ENCODE data around the gene CASP9. TPM values are rescaled to one million over a fixed set of nuclear protein-coding genes. Genes with fewer than 3 reads are reported as not detected.
"Not testable (repeated sequence)": the region's sequence is repeated elsewhere in the genome, so short reads cannot be mapped to it uniquely, and the experiment has no call there.

CASP9 gene
- total and polyA plus RNA-seq, 2 donors (not counting 1 experiment from before 2014, with no cell fraction given): 5.6 to 6.4 TPM

DNA sequence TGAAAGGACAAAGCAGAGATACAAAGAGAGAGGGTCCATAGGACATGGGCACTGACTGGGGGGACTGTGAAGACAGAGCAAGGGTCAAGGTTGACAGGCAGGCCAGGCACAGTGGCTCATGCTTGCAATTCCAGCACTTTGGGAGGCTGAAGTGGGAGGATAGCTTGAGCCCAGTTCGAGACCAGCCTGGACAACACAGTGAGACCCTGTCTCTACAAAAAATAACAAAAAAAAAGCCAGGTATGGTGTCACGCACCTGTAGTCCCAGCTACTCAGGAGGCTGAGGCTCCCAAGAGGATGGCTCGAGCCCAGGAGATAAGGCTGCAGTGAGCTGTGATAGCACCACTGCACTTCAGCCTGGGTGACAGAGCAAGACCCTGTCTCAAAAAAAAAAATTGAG is 4.4 kb downstream of the CASP9 start:
- no peaks in the 10 kb centered on the region for H3K79me2 ChIP-seq (ENCODE audit: control insufficient read depth, insufficient read depth, low read length)
- H3K4me2 ChIP-seq (ENCODE audit: extremely low read depth, insufficient read depth, low read length): no peak overlapping the region
- no peaks in the 10 kb centered on the region for H3K9me3 ChIP-seq (ENCODE audit: control insufficient read depth, insufficient read depth, low read depth, low read length)
- H3K9ac ChIP-seq (ENCODE audit: insufficient read depth, low read length): no peak overlapping the region
- DNase-seq (ENCODE audit: low read depth in 2 of 2): no peak
- H3K27ac ChIP-seq (ENCODE audit: insufficient read depth, low read length): no peak overlapping the region
- TF ChIP-seq, protein P1, sequence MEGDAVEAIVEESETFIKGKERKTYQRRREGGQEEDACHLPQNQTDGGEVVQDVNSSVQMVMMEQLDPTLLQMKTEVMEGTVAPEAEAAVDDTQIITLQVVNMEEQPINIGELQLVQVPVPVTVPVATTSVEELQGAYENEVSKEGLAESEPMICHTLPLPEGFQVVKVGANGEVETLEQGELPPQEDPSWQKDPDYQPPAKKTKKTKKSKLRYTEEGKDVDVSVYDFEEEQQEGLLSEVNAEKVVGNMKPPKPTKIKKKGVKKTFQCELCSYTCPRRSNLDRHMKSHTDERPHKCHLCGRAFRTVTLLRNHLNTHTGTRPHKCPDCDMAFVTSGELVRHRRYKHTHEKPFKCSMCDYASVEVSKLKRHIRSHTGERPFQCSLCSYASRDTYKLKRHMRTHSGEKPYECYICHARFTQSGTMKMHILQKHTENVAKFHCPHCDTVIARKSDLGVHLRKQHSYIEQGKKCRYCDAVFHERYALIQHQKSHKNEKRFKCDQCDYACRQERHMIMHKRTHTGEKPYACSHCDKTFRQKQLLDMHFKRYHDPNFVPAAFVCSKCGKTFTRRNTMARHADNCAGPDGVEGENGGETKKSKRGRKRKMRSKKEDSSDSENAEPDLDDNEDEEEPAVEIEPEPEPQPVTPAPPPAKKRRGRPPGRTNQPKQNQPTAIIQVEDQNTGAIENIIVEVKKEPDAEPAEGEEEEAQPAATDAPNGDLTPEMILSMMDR (conservative IDR thresholded peaks at IDR 0.05 in 1 of 2, IDR thresholded peaks at IDR 0.05 in 1 of 2; ENCODE audit: low read depth in 1 of 2, low read length in 2 of 2): no peak
- TF ChIP-seq EZH2 (IDR thresholded peaks at IDR 0.05; ENCODE audit: low read length, missing control alignments): no peak
- H4K20me1 ChIP-seq (ENCODE audit: control insufficient read depth, extremely low read depth, insufficient read depth, low read length): no peaks in the 10 kb centered on the region
- H3K36me3 ChIP-seq (ENCODE audit: control insufficient read depth, insufficient read depth, low read length): no peaks in the 10 kb centered on the region
- no peaks in the 10 kb centered on the region for H3K27me3 ChIP-seq (ENCODE audit: control insufficient read depth, insufficient read depth, low read length)
- no peak overlapping the region for H3K4me3 ChIP-seq (replicated peaks in 1 of 4; ENCODE audit: control extremely low read depth in 1 of 4, insufficient read depth in 1 of 4, low read depth in 3 of 4, low read length in 4 of 4)
- H3K4me1 ChIP-seq (ENCODE audit: control insufficient read depth, extremely low read depth, insufficient read depth, low read length): peaks cover 5% of the 10 kb centered on the region
- H2AFZ ChIP-seq (ENCODE audit: low read length): no peak overlapping the region

DNA sequence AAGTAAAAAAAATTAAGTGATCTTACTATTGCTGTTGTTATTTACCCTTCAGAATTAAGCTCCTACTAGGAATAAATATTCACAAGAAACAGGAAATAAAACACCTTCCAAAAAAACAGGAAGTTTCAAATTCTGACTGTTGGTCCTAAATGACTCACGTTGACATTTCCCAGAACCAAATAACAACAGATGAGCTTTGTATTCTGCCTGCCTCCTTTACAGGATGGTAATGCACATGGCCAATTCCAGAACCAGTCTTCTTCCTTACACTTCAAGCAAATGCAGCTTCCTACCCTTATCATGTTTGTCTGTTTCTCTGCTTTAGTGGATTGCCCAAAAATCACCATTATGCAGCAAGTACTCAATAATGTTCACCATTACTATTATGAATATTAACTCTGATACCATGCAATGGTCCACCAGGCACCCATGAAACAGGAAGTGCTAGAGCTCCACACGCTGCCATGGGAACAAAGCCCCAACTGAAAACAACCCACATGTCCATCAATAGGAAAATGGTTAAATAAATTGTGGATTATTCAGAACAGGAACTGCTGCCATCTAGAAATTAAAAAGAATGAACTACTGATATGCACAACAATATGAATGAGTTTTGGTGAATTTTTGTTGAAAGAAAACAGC is 8.9 kb downstream of the CASP9 start:
- Histone ChIP-seq H3K27ac (ENCODE audit: insufficient read depth, low read length) (no peak overlapping the region), H3K9me3 (ENCODE audit: control insufficient read depth, insufficient read depth, low read depth, low read length) (no peaks in the 10 kb centered on the region), H3K27me3 (ENCODE audit: control insufficient read depth, insufficient read depth, low read length) (no peaks in the 10 kb centered on the region), H3K4me3 (replicated peaks in 1 of 4; ENCODE audit: control extremely low read depth in 1 of 4, insufficient read depth in 1 of 4, low read depth in 3 of 4, low read length in 4 of 4) (no peak overlapping the region), H3K9ac (ENCODE audit: insufficient read depth, low read length) (no peak overlapping the region), H2AFZ (ENCODE audit: low read length) (no peak overlapping the region), H3K36me3 (ENCODE audit: control insufficient read depth, insufficient read depth, low read length) (no peaks in the 10 kb centered on the region), H3K4me2 (ENCODE audit: extremely low read depth, insufficient read depth, low read length) (no peak overlapping the region), H4K20me1 (ENCODE audit: control insufficient read depth, extremely low read depth, insufficient read depth, low read length) (no peaks in the 10 kb centered on the region), H3K4me1 (ENCODE audit: control insufficient read depth, extremely low read depth, insufficient read depth, low read length) (peaks cover 3% of the 10 kb centered on the region), H3K79me2 (ENCODE audit: control insufficient read depth, insufficient read depth, low read length) (no peaks in the 10 kb centered on the region)
- no peak for DNase-seq (ENCODE audit: low read depth in 2 of 2)
- no peak for TF ChIP-seq EZH2 (IDR thresholded peaks at IDR 0.05; ENCODE audit: low read length, missing control alignments)
- TF ChIP-seq, protein P1 (conservative IDR thresholded peaks at IDR 0.05 in 1 of 2, IDR thresholded peaks at IDR 0.05 in 1 of 2; ENCODE audit: low read depth in 1 of 2, low read length in 2 of 2): no peak

DNA sequence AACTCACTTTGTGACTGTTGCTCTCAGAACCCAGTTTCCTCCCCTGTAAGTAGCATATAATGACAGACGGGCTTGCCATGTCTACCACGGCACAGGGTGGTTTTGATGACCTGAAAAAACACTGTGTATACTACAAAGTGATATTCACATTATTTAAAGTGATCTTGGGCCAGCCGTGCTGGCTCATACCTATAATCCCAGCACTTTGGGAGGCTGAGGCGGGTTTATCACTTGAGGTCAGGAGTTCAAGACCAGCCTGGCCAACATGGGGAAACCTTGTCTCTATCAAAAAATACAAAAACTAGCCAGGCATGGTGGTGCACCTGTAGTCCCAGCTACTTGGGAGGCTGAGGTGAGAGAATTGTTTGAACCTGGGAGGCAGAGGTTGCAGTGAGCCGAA is 9.5 kb downstream of the CASP9 start:
- not testable (repeated sequence) for H3K79me2 ChIP-seq (ENCODE audit: control insufficient read depth, insufficient read depth, low read length); H4K20me1 ChIP-seq (ENCODE audit: control insufficient read depth, extremely low read depth, insufficient read depth, low read length); H3K36me3 ChIP-seq (ENCODE audit: control insufficient read depth, insufficient read depth, low read length); H3K4me2 ChIP-seq (ENCODE audit: extremely low read depth, insufficient read depth, low read length); H3K9ac ChIP-seq (ENCODE audit: insufficient read depth, low read length); H3K4me1 ChIP-seq (ENCODE audit: control insufficient read depth, extremely low read depth, insufficient read depth, low read length); H2AFZ ChIP-seq (ENCODE audit: low read length); H3K4me3 ChIP-seq (replicated peaks in 1 of 4; ENCODE audit: control extremely low read depth in 1 of 4, insufficient read depth in 1 of 4, low read depth in 3 of 4, low read length in 4 of 4); DNase-seq (ENCODE audit: low read depth in 2 of 2); H3K27ac ChIP-seq (ENCODE audit: insufficient read depth, low read length); H3K9me3 ChIP-seq (ENCODE audit: control insufficient read depth, insufficient read depth, low read depth, low read length); H3K27me3 ChIP-seq (ENCODE audit: control insufficient read depth, insufficient read depth, low read length)
